ENCODE results near the gene TRIP6.

- TF ChIP-seq CTCF (IDR thresholded peaks at IDR 0.05), result no peak
- TF ChIP-seq EZH2 (IDR thresholded peaks at IDR 0.05; ENCODE audit: borderline replicate concordance, insufficient read depth, low read depth, low read length, poor library complexity, severe bottlenecking), result no peak
Observed at GRCh38 chr7:100893910-100894721, 26.9 kb downstream of the TRIP6 start.

All from B cell (primary cell).